GM18870 (cell line): Measurements from ENCODE around the gene TBCB.
"Not testable (repeated sequence)": the region's sequence is repeated elsewhere in the genome, so short reads cannot be mapped to it uniquely, and the experiment has no call there.

Source experiments
- ATAC-seq: cut with Tn5 transposase; IDR thresholded peaks from one replicate; pipeline ENCODE4 v1.9.1; 2021; ENCODE audit warnings: moderate library complexity; ENCODE audit not compliant: unreplicated experiment

The TBCB gene

GRCh38 chr19:36134867-36135266 is 19.6 kb downstream of the TBCB start:
- not testable (repeated sequence) for ATAC-seq

GRCh38 chr19:36136964-36137686 is 21.9 kb downstream of the TBCB start:
- no peak for ATAC-seq

GRCh38 chr19:36139120-36139472 is 23.8 kb downstream of the TBCB start:
- ATAC-seq = no peak

GRCh38 chr19:36139473-36140303 is 24.4 kb downstream of the TBCB start, which contains the start of gene CAPNS1:
TSS of gene CAPNS1 (plus strand) at chr19:36140066. CDS start at chr19:36141012, 946 bp downstream.
- peak; percentile 56 for ATAC-seq

GRCh38 chr19:36140304-36141038 is 25.2 kb downstream of the TBCB start:
- no peak for ATAC-seq

GRCh38 chr19:36141039-36141927 is 26.0 kb downstream of the TBCB start:
- peak; percentile 45 for ATAC-seq

GRCh38 chr19:36142046-36142445 is 26.8 kb downstream of the TBCB start:
- no peak for ATAC-seq

- ATAC-seq = no peak
Measured at GRCh38 chr19:36142496-36142895, 27.2 kb downstream of the TBCB start.

- no peak for ATAC-seq
Measured at GRCh38 chr19:36144624-36145023, 29.4 kb downstream of the TBCB start.

- no peak for ATAC-seq
Measured at GRCh38 chr19:36149673-36150406, 34.6 kb downstream of the TBCB start.

- ATAC-seq = no peak
Measured at GRCh38 chr19:36150586-36150985, 35.3 kb downstream of the TBCB start.

- no peak for ATAC-seq
Measured at GRCh38 chr19:36151144-36152018, 36.1 kb downstream of the TBCB start.

- no peak for ATAC-seq
Measured at GRCh38 chr19:36152019-36152351, 36.7 kb downstream of the TBCB start.

GRCh38 chr19:36152352-36153091 is 37.3 kb downstream of the TBCB start, which contains the start of gene COX7A1:
TSS of gene COX7A1 (minus strand) at chr19:36152447. CDS start at chr19:36152407, 40 bp downstream.
- ATAC-seq = no peak

GRCh38 chr19:36153126-36153525 is 37.9 kb downstream of the TBCB start:
- ATAC-seq = no peak

- no peak for ATAC-seq
Measured at GRCh38 chr19:36160821-36161596, 45.7 kb downstream of the TBCB start.

- no peak for ATAC-seq
Measured at GRCh38 chr19:36163813-36164212, 48.5 kb downstream of the TBCB start.
